ENCODE measurements around the gene MEIS1. TPM values are rescaled to one million over a fixed set of nuclear protein-coding genes. Genes with fewer than 3 reads are reported as not detected.
A peak's percentile ranks its signal among the peaks of the same experiment; 100 is the strongest.

The MEIS1 gene
- total RNA-seq, 2 donors from 2014 or later, result 82.1 to 84.6 TPM

- H3K4me3 ChIP-seq, result no peak overlapping the region
- WGBS, 2 donors, result 46% methylated on average over 5 of the region's 5 CpGs
- no peaks in the 10 kb centered on the region for H3K27me3 ChIP-seq
- TF ChIP-seq CTCF (IDR thresholded peaks at IDR 0.05) (no peak), POLR2A (IDR thresholded peaks at IDR 0.05) (no peak)
- peak overlapping the region in 1 of 4 donors; percentile 11 for H3K27ac ChIP-seq
- peaks cover 49% of the 10 kb centered on the region for H3K4me1 ChIP-seq
- ATAC-seq (no peak), DNase-seq (no peak)
- intact Hi-C loops (cut with DNase I), result no loop called here
- H3K36me3 ChIP-seq (replicated peaks in 1 of 2; ENCODE audit: insufficient read depth in 1 of 2, low read depth in 2 of 2), result no peaks in the 10 kb centered on the region
- no peaks in the 10 kb centered on the region for H3K9me3 ChIP-seq
Observed at GRCh38 chr2:66525606-66526005, 90.7 kb downstream of the MEIS1 start.

DNA sequence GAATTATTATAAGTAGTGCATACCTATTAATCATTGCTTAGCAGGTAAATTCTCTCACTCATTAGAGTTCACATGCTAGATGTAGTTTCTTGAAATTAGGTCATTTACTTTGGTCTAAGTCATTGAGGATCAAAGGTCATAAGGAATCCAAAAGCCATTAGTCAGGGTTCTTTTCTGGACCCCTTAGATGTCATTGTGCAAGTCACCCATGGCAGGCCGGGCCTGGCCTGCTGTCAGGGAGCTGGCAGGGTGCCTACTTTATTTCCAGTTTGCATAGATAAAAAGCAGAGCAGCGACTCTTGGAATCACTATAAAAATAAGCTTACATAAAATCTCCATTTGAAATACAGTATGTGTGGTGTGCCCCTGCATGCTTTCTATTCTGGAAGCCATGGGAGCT is 91.3 kb downstream of the MEIS1 start:
- H3K36me3 ChIP-seq (replicated peaks in 1 of 2; ENCODE audit: insufficient read depth in 1 of 2, low read depth in 2 of 2), result no peaks in the 10 kb centered on the region
- peak; percentile 31 to 59 (median 42) for DNase-seq
- WGBS, 2 donors, result 8 to 15% methylated on average over 2 of the region's 2 CpGs
- no peaks in the 10 kb centered on the region for H3K27me3 ChIP-seq
- no peak for TF ChIP-seq CTCF (IDR thresholded peaks at IDR 0.05)
- TF ChIP-seq POLR2A (IDR thresholded peaks at IDR 0.05), result no peak
- peak; percentile 38 for ATAC-seq
- H3K4me1 ChIP-seq, result peaks cover 49% of the 10 kb centered on the region
- intact Hi-C loops (cut with DNase I), result no loop called here
- peak overlapping the region in 1 of 4 donors; percentile 11 for H3K27ac ChIP-seq
- H3K9me3 ChIP-seq, result no peaks in the 10 kb centered on the region
- H3K4me3 ChIP-seq, result no peak overlapping the region

- no peaks in the 10 kb centered on the region for H3K27me3 ChIP-seq
- peak overlapping the region in 1 of 4 donors; percentile 2 for H3K27ac ChIP-seq
- peaks cover 41% of the 10 kb centered on the region for H3K4me1 ChIP-seq
- intact Hi-C loops (cut with DNase I), result no loop called here
- WGBS, 2 donors, result 93 to 94% methylated on average over 1 of the region's 1 CpG
- no peak for ATAC-seq
- H3K9me3 ChIP-seq, result no peaks in the 10 kb centered on the region
- DNase-seq, result no peak
- H3K4me3 ChIP-seq, result no peak overlapping the region
- H3K36me3 ChIP-seq (replicated peaks in 1 of 2; ENCODE audit: insufficient read depth in 1 of 2, low read depth in 2 of 2), result no peaks in the 10 kb centered on the region
- no peak for TF ChIP-seq POLR2A (IDR thresholded peaks at IDR 0.05)
- no peak for TF ChIP-seq CTCF (IDR thresholded peaks at IDR 0.05)
Observed at GRCh38 chr2:66528974-66529724, 94.2 kb downstream of the MEIS1 start.

DNA sequence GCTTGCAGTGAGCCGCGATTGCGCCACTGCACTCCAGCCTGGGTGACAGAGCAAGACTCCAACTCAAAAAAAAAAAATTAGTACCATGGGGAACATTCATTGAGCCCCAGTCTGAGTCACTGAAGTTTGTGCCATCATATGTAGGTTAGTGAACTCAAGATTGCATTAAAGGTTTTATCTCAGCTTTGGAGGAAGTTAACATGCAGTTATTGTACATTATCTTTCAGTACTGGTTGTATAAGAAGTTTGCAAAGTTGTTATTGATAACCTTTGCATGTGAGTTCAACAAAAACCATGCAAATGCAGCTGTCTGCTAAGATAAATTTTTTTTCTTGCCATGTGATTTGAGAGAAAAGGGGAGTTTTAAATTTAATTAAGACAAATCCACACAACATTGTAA is 95.7 kb downstream of the MEIS1 start:
- 86 to 100% methylated on average over 3 of the region's 3 CpGs for WGBS, 2 donors
- TF ChIP-seq CTCF (IDR thresholded peaks at IDR 0.05), result no peak
- TF ChIP-seq POLR2A (IDR thresholded peaks at IDR 0.05), result no peak
- Histone ChIP-seq H3K4me3 (no peak overlapping the region), H3K9me3 (no peaks in the 10 kb centered on the region), H3K4me1 (peaks cover 40% of the 10 kb centered on the region), H3K27ac (no peak overlapping the region), H3K27me3 (no peaks in the 10 kb centered on the region), H3K36me3 (replicated peaks in 1 of 2; ENCODE audit: insufficient read depth in 1 of 2, low read depth in 2 of 2) (no peaks in the 10 kb centered on the region)
- intact Hi-C loops (cut with DNase I), result no loop called here
- DNase-seq, result no peak
- no peak for ATAC-seq

GRCh38 chr2:66531155-66531554 is 96.2 kb downstream of the MEIS1 start:
- DNase-seq, result no peak
- 88% methylated on average over 1 of the region's 1 CpG for WGBS, 2 donors
- H3K9me3 ChIP-seq, result no peaks in the 10 kb centered on the region

More at GRCh38 chr2:66531155-66531554, 96.2 kb downstream of the MEIS1 start:
- Histone ChIP-seq H3K4me1 (peaks cover 38% of the 10 kb centered on the region), H3K36me3 (replicated peaks in 1 of 2; ENCODE audit: insufficient read depth in 1 of 2, low read depth in 2 of 2) (no peaks in the 10 kb centered on the region), H3K27me3 (no peaks in the 10 kb centered on the region), H3K27ac (no peak overlapping the region), H3K4me3 (no peak overlapping the region)
- intact Hi-C loops (cut with DNase I), result no loop called here
- no peak for ATAC-seq
- TF ChIP-seq CTCF (IDR thresholded peaks at IDR 0.05), result no peak
- no peak for TF ChIP-seq POLR2A (IDR thresholded peaks at IDR 0.05)
